Pancreas (tissue), 10 donors: ENCODE results near the gene ADGRB2. TPM values are rescaled to one million over a fixed set of nuclear protein-coding genes. Genes with fewer than 3 reads are reported as not detected.

Experiments used
- ATAC-seq, 4 donors: fragments of 200-7000 bp; cut with Tn5 transposase; one replicate each; pipeline versions ENCODE4 v1.8.0 to v1.9.1; 2020; ENCODE audit warnings: mild to moderate bottlenecking in 4 of 4, moderate library complexity in 4 of 4
- DNase-seq, 6 donors: peaks; one replicate each; pipeline ENCODE4 v3.0.0-alpha.2; 2020
- FAIRE-seq: peaks from 2 replicates; lab custom pipeline; 2012; peaks lifted over from hg19 to GRCh38; lab: Jason Lieb, UNC
- H3K27ac ChIP-seq, 4 donors: fragments of 200-600 bp; sonication (generic); 1 replicate in 3 of 4; 2 replicates in 1 of 4; pipeline versions ENCODE4 v1.5.0 to v1.8.0; 2020
- H3K27me3 ChIP-seq, 4 donors: fragments of 200-600 bp; one replicate each; pipeline ENCODE4 v1.8.0; 2021
- H3K36me3 ChIP-seq, 3 donors: fragments of 200-600 bp; sonication (generic) in 1 of 3; one replicate each; pipeline versions ENCODE4 v1.5.0 to v1.8.0; 2020 to 2021
- H3K4me1 ChIP-seq, 3 donors: fragments of 200-600 bp; one replicate each; pipeline ENCODE4 v1.8.0; 2021
- H3K4me3 ChIP-seq, 4 donors: fragments of 200-600 bp; sonication (generic) in 2 of 4; one replicate each; pipeline versions ENCODE4 v1.5.0 to v1.8.0; 2020 to 2021
- H3K9me3 ChIP-seq, 4 donors: fragments of 200-600 bp; one replicate each; pipeline ENCODE4 v1.8.0; 2021
- CTCF ChIP-seq, 4 donors: fragments of 200-600 bp; sonication (generic) in 3 of 4; IDR thresholded peaks; one replicate each; pipeline versions ENCODE4 v1.5.0 to v1.8.0; 2021; ENCODE audit warnings: antibody characterized with exemption in 4 of 4
- WGBS, 2 donors: extraction: QIAGEN DNeasy Blood & Tissue Kit; methylation state at CpG; one replicate each; pipeline ENCODE4 v1.1.7; 2013; 5-methylcytosine and 5-hydroxymethylcytosine counted together
- intact Hi-C, 3 donors: fragments of 100-400 bp; cut with DNase I; formaldehyde crosslinking; loops; one replicate each; pipeline versions ENCODE4 v1.11.1 to v1.14.2; 2022
- polyA plus RNA-seq, 2 donors: library from polyadenylated mRNA; stranded (reverse); fragments of 200-250 nt; gene quantifications; one replicate each; pipeline ENCODE4 v1.2.3, GENCODE V29; 2013
- total RNA-seq, 6 donors: library from RNA; stranded (reverse); fragmentation: NEBNext Ultra II Directional in 4 of 6; extraction: Animal tissue kit (Norgen Biotek cat#: 25700) in 4 of 6; gene quantifications; one replicate each; pipeline versions ENCODE4 v1.2.1 to v1.2.4, GENCODE V29; 2021 to 2023
- donor health status: healthy with polysubstance abuse.
- donor health status: DM: no; HTN: no; CAD: no; lungs with moderate emphysema.
- donor health status: DM: no; HTN: no; CAD: no.
- donor health status: control.
- donor health status: control.
- donor health status: Bipolar disorder and iron deficiency.
- donor health status: DM: yes; HTN: yes; CAD: no.
- donor health status: DM: no; HTN: no; CAD: no.
- donor health status: DM: no; HTN: no; CAD: no.
- donor health status: DM: yes; HTN: yes; CAD: no.

Gene ADGRB2
- total and polyA plus RNA-seq, 8 donors: 0.12 to 1.3 (median 0.43) TPM

GRCh38 chr1:31779687-31780086 is 15.5 kb upstream of the ADGRB2 start:
- ATAC-seq (no peak), FAIRE-seq (no peak)

GRCh38 chr1:31778763-31779488 is 14.8 kb upstream of the ADGRB2 start:
- Histone ChIP-seq H3K27me3 (peaks cover 0 to 14% (median under 1%) of the 10 kb centered on the region in 4 donors), H3K9me3 (no peaks in the 10 kb centered on the region), H3K36me3 (no peaks in the 10 kb centered on the region), H3K27ac (no peak overlapping the region), H3K4me3 (no peak overlapping the region), H3K4me1 (no peaks in the 10 kb centered on the region)
- intact Hi-C loops: no loop called here
- ATAC-seq: no peak
- no peak for FAIRE-seq
- WGBS, 2 donors: 79 to 84% methylated on average over 11 of the region's 11 CpGs
- DNase-seq: peak in 1 of 6 donors; percentile 21
- no peak for TF ChIP-seq CTCF (IDR thresholded peaks at IDR 0.05)

More at GRCh38 chr1:31779687-31780086, 15.5 kb upstream of the ADGRB2 start:
- peak in 1 of 6 donors; percentile 9 for DNase-seq
- intact Hi-C loops: no loop called here
- peaks cover 0 to 6% (median 0%) of the 10 kb centered on the region in 4 donors for H3K27me3 ChIP-seq
- H3K4me3 ChIP-seq: no peak overlapping the region
- 81 to 83% methylated on average over 9 of the region's 9 CpGs for WGBS, 2 donors
- no peak overlapping the region for H3K27ac ChIP-seq
- H3K36me3 ChIP-seq: no peaks in the 10 kb centered on the region
- no peaks in the 10 kb centered on the region for H3K9me3 ChIP-seq
- no peaks in the 10 kb centered on the region for H3K4me1 ChIP-seq
- TF ChIP-seq CTCF (IDR thresholded peaks at IDR 0.05): no peak

- DNase-seq (peak in 1 of 6 donors; percentile 10), FAIRE-seq (no peak), ATAC-seq (no peak)
- intact Hi-C loops: no loop called here
- H3K27ac ChIP-seq: no peak overlapping the region
- H3K27me3 ChIP-seq: peaks cover 0 to 24% (median 2%) of the 10 kb centered on the region in 4 donors
- H3K9me3 ChIP-seq: no peaks in the 10 kb centered on the region
- no peaks in the 10 kb centered on the region for H3K36me3 ChIP-seq
- no peak for TF ChIP-seq CTCF (IDR thresholded peaks at IDR 0.05)
- 59 to 70% methylated on average over 3 of the region's 3 CpGs for WGBS, 2 donors
- no peak overlapping the region for H3K4me3 ChIP-seq
- peaks cover 0 to 7% (median 6%) of the 10 kb centered on the region in 3 donors for H3K4me1 ChIP-seq
Measured at GRCh38 chr1:31776516-31776915, 12.4 kb upstream of the ADGRB2 start.

- ATAC-seq (no peak), DNase-seq (peak in 1 of 6 donors; percentile 17), FAIRE-seq (no peak)
- H3K4me3 ChIP-seq: no peak overlapping the region
- no peak overlapping the region for H3K27ac ChIP-seq
- no peaks in the 10 kb centered on the region for H3K36me3 ChIP-seq
- no peak for TF ChIP-seq CTCF (IDR thresholded peaks at IDR 0.05)
- intact Hi-C loops: no loop called here
- H3K9me3 ChIP-seq: no peaks in the 10 kb centered on the region
- peaks cover 0 to 24% (median 2%) of the 10 kb centered on the region in 4 donors for H3K27me3 ChIP-seq
- peaks cover 0 to 7% (median 6%) of the 10 kb centered on the region in 3 donors for H3K4me1 ChIP-seq
- 86 to 92% methylated on average over 5 of the region's 5 CpGs for WGBS, 2 donors
Measured at GRCh38 chr1:31776032-31776431, 11.9 kb upstream of the ADGRB2 start.
